ENCODE data around the gene FBP2.

- TF ChIP-seq, protein P1, sequence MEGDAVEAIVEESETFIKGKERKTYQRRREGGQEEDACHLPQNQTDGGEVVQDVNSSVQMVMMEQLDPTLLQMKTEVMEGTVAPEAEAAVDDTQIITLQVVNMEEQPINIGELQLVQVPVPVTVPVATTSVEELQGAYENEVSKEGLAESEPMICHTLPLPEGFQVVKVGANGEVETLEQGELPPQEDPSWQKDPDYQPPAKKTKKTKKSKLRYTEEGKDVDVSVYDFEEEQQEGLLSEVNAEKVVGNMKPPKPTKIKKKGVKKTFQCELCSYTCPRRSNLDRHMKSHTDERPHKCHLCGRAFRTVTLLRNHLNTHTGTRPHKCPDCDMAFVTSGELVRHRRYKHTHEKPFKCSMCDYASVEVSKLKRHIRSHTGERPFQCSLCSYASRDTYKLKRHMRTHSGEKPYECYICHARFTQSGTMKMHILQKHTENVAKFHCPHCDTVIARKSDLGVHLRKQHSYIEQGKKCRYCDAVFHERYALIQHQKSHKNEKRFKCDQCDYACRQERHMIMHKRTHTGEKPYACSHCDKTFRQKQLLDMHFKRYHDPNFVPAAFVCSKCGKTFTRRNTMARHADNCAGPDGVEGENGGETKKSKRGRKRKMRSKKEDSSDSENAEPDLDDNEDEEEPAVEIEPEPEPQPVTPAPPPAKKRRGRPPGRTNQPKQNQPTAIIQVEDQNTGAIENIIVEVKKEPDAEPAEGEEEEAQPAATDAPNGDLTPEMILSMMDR (conservative IDR thresholded peaks at IDR 0.05; ENCODE audit: low read length): no peak
- no peak for TF ChIP-seq EZH2phosphoT487 (IDR thresholded peaks at IDR 0.05; ENCODE audit: borderline replicate concordance, low read depth, low read length)
Measured at GRCh38 chr9:94526951-94527350, 66.7 kb downstream of the FBP2 start.
